ENCODE data around the gene PIH1D1. TPM values are rescaled to one million over a fixed set of nuclear protein-coding genes. Genes with fewer than 3 reads are reported as not detected.
A peak's percentile ranks its signal among the peaks of the same experiment; 100 is the strongest.

Gene PIH1D1
- total and polyA plus RNA-seq, 2 of the 13 experiments (the other 11 are each of a cell fraction or from before 2014, with no cell fraction given): 110 to 137 TPM

GRCh38 chr19:49451430-49452181, at the start of gene PIH1D1 (continued):
- TF ChIP-seq KDM1A (CRISPR knock-in tag; IDR thresholded peaks at IDR 0.05): peak; percentile 51; the same call in 1 of the 2 replicates
- TF ChIP-seq HOMEZ (CRISPR knock-in tag; IDR thresholded peaks at IDR 0.05; ENCODE audit: low read depth): 0 out of 2 replicates have a peak, but pooled peaks have one; percentile 36
- TF ChIP-seq NKX3-1 (CRISPR knock-in tag; IDR thresholded peaks at IDR 0.05): no peak
- TF ChIP-seq ASH2L (IDR thresholded peaks at IDR 0.05; ENCODE audit: insufficient read length, low read depth, low read length): peak; percentile 64
- no peak for TF ChIP-seq ZHX2 (IDR thresholded peaks at IDR 0.05; ENCODE audit: low read depth)
- TF ChIP-seq ZHX2 (CRISPR knock-in tag; IDR thresholded peaks at IDR 0.05; ENCODE audit: borderline replicate concordance): no peak
- TF ChIP-seq CBX1 (IDR thresholded peaks at IDR 0.05; ENCODE audit: low read depth): peak; percentile 72
